HCT116 (cell line): ENCODE data around the gene DEFB128. TPM values are rescaled to one million over a fixed set of nuclear protein-coding genes. Genes with fewer than 3 reads are reported as not detected.
"Not testable (repeated sequence)": the region's sequence is repeated elsewhere in the genome, so short reads cannot be mapped to it uniquely, and the experiment has no call there.

Experiments
- ATAC-seq: fragments of 200-7000 bp; cut with Tn5 transposase; 2 replicates; pipeline ENCODE4 v1.9.1; 2020; ENCODE audit warnings: mild to moderate bottlenecking, moderate library complexity
- BruUV-seq: library from RNA; stranded (reverse); fragments of 400-500 nt; replicated peaks from 2 replicates; lab custom pipeline; 2021; lab: Mats Ljungman, UMichigan
- CTCF ChIA-PET: fragments of 300-600 bp; sonication (Branson Sonifier 250); formaldehyde crosslinking; loops from one replicate; lab custom pipeline; 2021; ENCODE audit warnings: antibody characterized with exemption; lab: Charles Lee
- POLR2A ChIA-PET: fragments of 300-600, 350-600 bp; sonication (Branson Sonifier 250); formaldehyde crosslinking; loops from one replicate; lab custom pipeline; 2021; ENCODE audit warnings: antibody characterized with exemption; lab: Charles Lee
- RAD21 ChIA-PET, 2 experiments: fragments of 300-600 bp; sonication (Branson Sonifier 250); formaldehyde crosslinking; loops; one replicate each; lab custom pipeline; 2023; ENCODE audit warnings: low total read pairs in 2 of 2; ENCODE audit not compliant: uncharacterized antibody in 2 of 2, unreplicated experiment in 2 of 2, low non-redundant PET in 1 of 2; lab: Charles Lee
- DNase-seq: peaks from one replicate; pipeline ENCODE4 v3.0.0-alpha.2; 2010; ENCODE audit warnings: low read depth, low spot score
- H2AFZ ChIP-seq: fragments of 200-600 bp; shearing (Covaris generic), sonication (generic); 2 replicates; pipeline ENCODE4 v1.6.1; 2017; ENCODE audit warnings: low read depth, mixed run types, mixed read lengths, antibody characterized with exemption, low read length; ENCODE audit not compliant: poor library complexity, severe bottlenecking
- H3K27ac ChIP-seq: 2 replicates; pipeline ENCODE4 v1.5.1; 2012; ENCODE audit warnings: low read depth, low read length
- H3K27me3 ChIP-seq: fragments of 200-600 bp; sonication (generic); 2 replicates; pipeline ENCODE4 v1.6.1; 2016; ENCODE audit warnings: mixed run types, low read length, mixed read lengths; ENCODE audit not compliant: insufficient read depth
- H3K36me3 ChIP-seq, 2 experiments: fragments of 200-500 bp in 1 of 2; fragments of 200-600 bp in 1 of 2; sonication (Bioruptor generic) in 1 of 2; sonication (generic) in 1 of 2; 2 replicates each; pipeline versions ENCODE4 v1.5.1 to v1.6.1; 2014 to 2016; ENCODE audit warnings: low read length in 2 of 2, inconsistent platforms in 1 of 2, mixed read lengths in 1 of 2, mixed run types in 1 of 2; ENCODE audit not compliant: insufficient read depth in 2 of 2, control insufficient read depth in 1 of 2
- H3K4me1 ChIP-seq, 2 experiments: fragments of 200-600 bp in 1 of 2; sonication (generic) in 1 of 2; 2 replicates each; pipeline versions ENCODE4 v1.5.1 to v1.6.1; 2012 to 2017; ENCODE audit warnings: low read length in 2 of 2, inconsistent platforms in 1 of 2, mild to moderate bottlenecking in 1 of 2, mixed read lengths in 1 of 2, mixed run types in 1 of 2, moderate library complexity in 1 of 2; ENCODE audit not compliant: insufficient read depth in 2 of 2, control insufficient read depth in 1 of 2
- H3K4me2 ChIP-seq: fragments of 200-600 bp; sonication (generic); 2 replicates; pipeline ENCODE4 v1.6.1; 2017; ENCODE audit warnings: mixed run types, low read length, mixed read lengths
- H3K4me3 ChIP-seq, 2 experiments: fragments of 200-600 bp in 1 of 2; sonication (generic) in 1 of 2; replicated peaks in 1 of 2; 2 replicates each; pipeline ENCODE4 v1.5.1; 2011 to 2016; ENCODE audit warnings: low read length in 2 of 2, control low read depth in 1 of 2, low read depth in 1 of 2, mild to moderate bottlenecking in 1 of 2, mixed read lengths in 1 of 2, mixed run types in 1 of 2
- H3K79me2 ChIP-seq: fragments of 200-600 bp; sonication (generic); 2 replicates; pipeline ENCODE4 v1.6.1; 2017; ENCODE audit warnings: mild to moderate bottlenecking, mixed run types, low read length, moderate library complexity, mixed read lengths; ENCODE audit not compliant: insufficient read depth
- H3K9ac ChIP-seq: fragments of 200-600 bp; sonication (generic); 2 replicates; pipeline ENCODE4 v1.6.1; 2016; ENCODE audit warnings: low read length, mixed read lengths
- H3K9me2 ChIP-seq: fragments of 200-600 bp; sonication (generic), shearing (Covaris generic); 2 replicates; pipeline ENCODE4 v1.6.1; 2017; ENCODE audit warnings: mixed run types, mild to moderate bottlenecking, moderate library complexity; ENCODE audit not compliant: insufficient read depth
- H3K9me3 ChIP-seq, 2 experiments: fragments of 200-500 bp in 1 of 2; fragments of 200-600 bp in 1 of 2; sonication (Bioruptor generic) in 1 of 2; sonication (generic) in 1 of 2; 2 replicates each; pipeline ENCODE4 v1.6.1; 2014 to 2017; ENCODE audit warnings: low read length in 2 of 2, mixed read lengths in 2 of 2, inconsistent platforms in 1 of 2, low read depth in 1 of 2, mild to moderate bottlenecking in 1 of 2, mixed run types in 1 of 2, moderate library complexity in 1 of 2; ENCODE audit not compliant: control insufficient read depth in 1 of 2, insufficient read depth in 1 of 2
- H4K20me1 ChIP-seq: fragments of 200-600 bp; sonication (generic), shearing (Covaris generic); 2 replicates; pipeline ENCODE4 v1.6.1; 2017; ENCODE audit warnings: mixed run types, mild to moderate bottlenecking, moderate library complexity; ENCODE audit not compliant: insufficient read depth
- RAD21 ChIP-seq: IDR thresholded peaks from 2 replicates; pipeline ENCODE4 v1.6.1; 2012; ENCODE audit warnings: low read depth, mild to moderate bottlenecking
- intact Hi-C: fragments of 100-400 bp; cut with micrococcal nuclease; formaldehyde crosslinking; loops from 2 replicates; pipeline ENCODE4 v1.10.0; 2022
- total RNA-seq: library from RNA; stranded (reverse); gene quantifications from one replicate; pipeline ENCODE4 v1.2.1, GENCODE V29; 2021; ENCODE audit not compliant: unreplicated experiment
- TF ChIP-seq, protein P1 (sequence below): IDR thresholded peaks from 2 replicates; pipeline ENCODE4 v1.6.1; 2012
- TF ChIP-seq, protein P2 (sequence below), 3 experiments: fragments of 200-600 bp in 1 of 3; sonication (generic) in 1 of 3; IDR thresholded peaks in 2 of 3; conservative IDR thresholded peaks in 1 of 3; 2 replicates each; pipeline ENCODE4 v1.5.1; 2012 to 2017; ENCODE audit warnings: low read depth in 2 of 3, low read length in 2 of 3, antibody characterized with exemption in 1 of 3, borderline replicate concordance in 1 of 3, control low read depth in 1 of 3, mild to moderate bottlenecking in 1 of 3, mixed read lengths in 1 of 3, mixed run types in 1 of 3, moderate library complexity in 1 of 3; ENCODE audit not compliant: insufficient read depth in 1 of 3

Gene DEFB128
- total RNA-seq, 1 experiment from 2014 or later, result not detected

DNA sequence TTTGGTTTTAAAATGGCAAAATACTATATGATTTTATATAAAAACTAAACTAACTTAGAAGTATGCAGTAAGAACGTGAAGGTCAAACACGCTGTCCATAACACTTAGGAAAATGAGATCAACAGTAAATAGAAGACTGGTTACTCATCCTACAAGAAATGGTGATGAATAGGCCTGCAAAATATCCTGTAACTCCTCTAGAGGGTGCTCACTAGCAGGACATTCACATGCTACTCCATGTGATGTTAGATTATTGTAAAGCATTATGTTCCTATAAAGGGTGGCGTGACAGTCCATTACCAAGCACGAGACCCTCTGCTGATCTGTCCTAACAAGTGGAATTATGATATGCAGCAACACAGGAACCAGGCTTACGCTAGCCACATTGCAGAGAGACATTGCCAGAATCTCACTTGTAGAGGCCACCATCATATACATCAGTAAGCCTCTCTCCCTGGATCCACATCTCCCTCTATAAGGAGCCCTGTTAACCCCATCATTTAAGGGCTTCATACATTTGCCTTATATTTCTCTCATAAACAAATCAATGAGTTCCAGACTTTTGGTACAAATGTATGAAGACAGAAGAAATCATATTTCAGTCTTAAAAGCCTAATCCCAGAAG lies 19.5 kb upstream of the DEFB128 start:
- CTCF ChIA-PET, result no interaction called here
- Histone ChIP-seq H3K27me3 (0 out of 2 replicates have a peak, but pooled peaks cover 4% of the 10 kb centered on the region), H3K9me2 (no peaks in the 10 kb centered on the region), H3K27ac (no peak overlapping the region), H4K20me1 (no peaks in the 10 kb centered on the region), H3K36me3 (no peaks in the 10 kb centered on the region), H3K4me3 (no peak overlapping the region), H3K79me2 (no peaks in the 10 kb centered on the region), H3K9ac (no peak overlapping the region), H3K9me3 (no peaks in the 10 kb centered on the region), H2AFZ (no peak overlapping the region), H3K4me1 (no peaks in the 10 kb centered on the region), H3K4me2 (no peak overlapping the region)
- intact Hi-C loops, result no loop called here
- RAD21 ChIA-PET, result no interaction called here
- ATAC-seq (peak; percentile 89), DNase-seq (peak; percentile 38)
- POLR2A ChIA-PET, result no interaction called here
- BruUV-seq, result no TSS peak
- TF ChIP-seq, protein P1, sequence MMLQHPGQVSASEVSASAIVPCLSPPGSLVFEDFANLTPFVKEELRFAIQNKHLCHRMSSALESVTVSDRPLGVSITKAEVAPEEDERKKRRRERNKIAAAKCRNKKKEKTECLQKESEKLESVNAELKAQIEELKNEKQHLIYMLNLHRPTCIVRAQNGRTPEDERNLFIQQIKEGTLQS, result no peak
- peak; percentile 56 for TF ChIP-seq RAD21
- TF ChIP-seq, protein P2, sequence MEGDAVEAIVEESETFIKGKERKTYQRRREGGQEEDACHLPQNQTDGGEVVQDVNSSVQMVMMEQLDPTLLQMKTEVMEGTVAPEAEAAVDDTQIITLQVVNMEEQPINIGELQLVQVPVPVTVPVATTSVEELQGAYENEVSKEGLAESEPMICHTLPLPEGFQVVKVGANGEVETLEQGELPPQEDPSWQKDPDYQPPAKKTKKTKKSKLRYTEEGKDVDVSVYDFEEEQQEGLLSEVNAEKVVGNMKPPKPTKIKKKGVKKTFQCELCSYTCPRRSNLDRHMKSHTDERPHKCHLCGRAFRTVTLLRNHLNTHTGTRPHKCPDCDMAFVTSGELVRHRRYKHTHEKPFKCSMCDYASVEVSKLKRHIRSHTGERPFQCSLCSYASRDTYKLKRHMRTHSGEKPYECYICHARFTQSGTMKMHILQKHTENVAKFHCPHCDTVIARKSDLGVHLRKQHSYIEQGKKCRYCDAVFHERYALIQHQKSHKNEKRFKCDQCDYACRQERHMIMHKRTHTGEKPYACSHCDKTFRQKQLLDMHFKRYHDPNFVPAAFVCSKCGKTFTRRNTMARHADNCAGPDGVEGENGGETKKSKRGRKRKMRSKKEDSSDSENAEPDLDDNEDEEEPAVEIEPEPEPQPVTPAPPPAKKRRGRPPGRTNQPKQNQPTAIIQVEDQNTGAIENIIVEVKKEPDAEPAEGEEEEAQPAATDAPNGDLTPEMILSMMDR (IDR thresholded peaks at IDR 0.05 in 2 of 3, conservative IDR thresholded peaks at IDR 0.05 in 1 of 3; ENCODE audit: borderline replicate concordance in 1 of 3, insufficient read depth in 1 of 3, low read depth in 2 of 3, low read length in 2 of 3), result peak; percentile 39 to 58 (median 57); a peak in 5 of 6 replicates

DNA sequence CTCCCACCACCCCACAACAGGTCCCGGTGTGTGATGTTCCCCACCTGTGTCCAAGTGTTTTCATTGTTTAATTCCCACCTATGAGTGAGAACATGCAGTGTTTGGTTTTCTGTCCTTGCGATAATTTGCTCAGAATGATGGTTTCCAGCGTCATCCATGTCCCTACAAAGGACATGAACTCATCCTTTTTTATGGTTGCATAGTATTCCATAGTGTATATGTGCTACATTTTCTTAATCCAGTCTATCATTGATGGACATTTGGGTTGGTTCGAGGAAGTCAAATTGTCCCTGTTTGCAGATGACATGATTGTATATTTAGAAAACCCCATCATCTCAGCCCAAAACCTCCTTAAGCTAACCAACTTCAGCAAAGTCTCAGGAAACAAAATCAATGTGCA lies 14.1 kb upstream of the DEFB128 start:
- H3K9me3 ChIP-seq, H4K20me1 ChIP-seq, H3K4me2 ChIP-seq, H3K27ac ChIP-seq, H3K9ac ChIP-seq, RAD21 ChIA-PET, H3K4me3 ChIP-seq, DNase-seq, H3K4me1 ChIP-seq, H2AFZ ChIP-seq, intact Hi-C loops, CTCF ChIA-PET, POLR2A ChIA-PET, BruUV-seq, H3K36me3 ChIP-seq, H3K79me2 ChIP-seq, H3K27me3 ChIP-seq, ATAC-seq, H3K9me2 ChIP-seq: not testable (repeated sequence)
